WERI-Rb-1 (cell line): ENCODE measurements around the gene TMX4.

Source experiments
- DNase-seq: peaks from one replicate; pipeline ENCODE4 v3.0.0-alpha.2; 2020
- H3K27ac ChIP-seq: fragments of 250-450 bp; sonication (Bioruptor Pico); 2 replicates; pipeline ENCODE4 v1.5.1; 2020; ENCODE audit warnings: mild to moderate bottlenecking, moderate library complexity
- H3K27me3 ChIP-seq: fragments of 250-450 bp; sonication (Bioruptor Pico); 2 replicates; pipeline ENCODE4 v1.5.1; 2021; ENCODE audit warnings: mild to moderate bottlenecking, low read depth, moderate library complexity; ENCODE audit not compliant: insufficient read depth, severe bottlenecking
- H3K36me3 ChIP-seq: fragments of 250-450 bp; sonication (Bioruptor Pico); 2 replicates; pipeline ENCODE4 v1.5.1; 2020; ENCODE audit warnings: mild to moderate bottlenecking, moderate library complexity
- H3K4me3 ChIP-seq: 2 replicates; pipeline ENCODE4 v1.5.1; 2011; ENCODE audit warnings: low read depth, mild to moderate bottlenecking, control low read depth, low read length
- H3K9me3 ChIP-seq: fragments of 250-450 bp; sonication (Bioruptor Pico); 2 replicates; pipeline ENCODE4 v1.5.1; 2021; ENCODE audit warnings: mild to moderate bottlenecking, moderate library complexity; ENCODE audit not compliant: severe bottlenecking
- CTCF ChIP-seq: IDR thresholded peaks from 2 replicates; pipeline ENCODE4 v1.5.1; 2011; ENCODE audit warnings: low read depth, mild to moderate bottlenecking, control low read depth, inconsistent platforms, low read length

Gene TMX4

GRCh38 chr20:7935027-7935551, 84.5 kb downstream of the TMX4 start:
- no peak for DNase-seq
- no peaks in the 10 kb centered on the region for H3K27me3 ChIP-seq
- H3K4me3 ChIP-seq = no peak overlapping the region
- TF ChIP-seq CTCF = no peak
- H3K27ac ChIP-seq = no peak overlapping the region
- no peaks in the 10 kb centered on the region for H3K36me3 ChIP-seq
- no peaks in the 10 kb centered on the region for H3K9me3 ChIP-seq

DNA sequence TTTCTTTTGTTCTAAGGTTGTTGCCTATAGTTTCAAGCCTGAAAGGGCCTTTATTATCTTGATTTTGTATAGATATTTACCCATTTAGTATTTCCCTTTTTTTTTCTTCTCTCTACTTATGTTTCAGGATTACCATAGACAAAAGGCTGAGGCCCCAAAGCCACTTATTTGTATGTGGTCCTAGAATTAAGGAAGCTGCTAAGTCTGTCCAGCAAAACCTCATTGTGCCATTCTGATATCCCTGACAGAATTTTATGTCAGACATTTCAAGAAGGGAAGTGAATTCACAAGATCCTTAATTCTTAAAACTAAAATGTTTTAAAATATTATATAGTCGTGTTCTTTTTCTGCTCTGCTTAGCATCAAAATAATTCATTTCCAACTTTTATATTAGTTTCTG, 86.2 kb downstream of the TMX4 start:
- no peak for DNase-seq
- no peak overlapping the region for H3K27ac ChIP-seq
- no peaks in the 10 kb centered on the region for H3K36me3 ChIP-seq
- no peaks in the 10 kb centered on the region for H3K27me3 ChIP-seq
- no peak overlapping the region for H3K4me3 ChIP-seq
- TF ChIP-seq CTCF = no peak
- H3K9me3 ChIP-seq = no peaks in the 10 kb centered on the region

GRCh38 chr20:7930343-7930742, 89.2 kb downstream of the TMX4 start:
- no peaks in the 10 kb centered on the region for H3K27me3 ChIP-seq
- no peak for TF ChIP-seq CTCF
- H3K27ac ChIP-seq = no peak overlapping the region
- no peak overlapping the region for H3K4me3 ChIP-seq
- H3K36me3 ChIP-seq = no peaks in the 10 kb centered on the region
- no peak for DNase-seq
- H3K9me3 ChIP-seq = no peaks in the 10 kb centered on the region
